OCI-LY1 (cell line): ENCODE measurements around the gene TMEM62.
A peak's percentile ranks its signal among the peaks of the same experiment; 100 is the strongest.

Source experiments
- H2AFZ ChIP-seq: fragments of 200-600 bp; sonication (generic), shearing (Covaris generic); 2 replicates; pipeline ENCODE4 v1.6.0; 2014; ENCODE audit warnings: antibody characterized with exemption, mild to moderate bottlenecking, low read length
- H3F3A ChIP-seq: fragments of 200-600 bp; sonication (generic), shearing (Covaris generic); 2 replicates; pipeline ENCODE4 v1.6.0; 2014; ENCODE audit warnings: mild to moderate bottlenecking, antibody characterized with exemption, low read length, moderate library complexity; ENCODE audit not compliant: insufficient read depth
- H3K27ac ChIP-seq: fragments of 200-600 bp; sonication (generic); 2 replicates; pipeline ENCODE4 v1.5.1; 2014; ENCODE audit warnings: low read length, mixed run types, mild to moderate bottlenecking, low read depth; ENCODE audit not compliant: poor library complexity, severe bottlenecking
- H3K27me3 ChIP-seq: fragments of 200-600 bp; sonication (generic); 2 replicates; pipeline ENCODE4 v1.6.0; 2014; ENCODE audit warnings: antibody characterized with exemption, mild to moderate bottlenecking, low read length, moderate library complexity; ENCODE audit not compliant: insufficient read depth
- H3K36me3 ChIP-seq: fragments of 200-600 bp; sonication (generic); 2 replicates; pipeline ENCODE4 v1.6.1; 2014; ENCODE audit warnings: mild to moderate bottlenecking, antibody characterized with exemption, low read length, moderate library complexity, mixed read lengths; ENCODE audit not compliant: insufficient read depth
- H3K4me1 ChIP-seq: fragments of 200-600 bp; sonication (generic); 2 replicates; pipeline ENCODE4 v1.5.1; 2014; ENCODE audit warnings: mild to moderate bottlenecking, low read length, moderate library complexity; ENCODE audit not compliant: insufficient read depth, severe bottlenecking
- H3K4me2 ChIP-seq: fragments of 200-600 bp; sonication (generic), shearing (Covaris generic); 2 replicates; pipeline ENCODE4 v1.6.1; 2014; ENCODE audit warnings: low read length
- H3K4me3 ChIP-seq: fragments of 200-600 bp; sonication (generic); 2 replicates; pipeline ENCODE4 v1.5.1; 2014; ENCODE audit warnings: low read length, low read depth, mild to moderate bottlenecking, mixed read lengths; ENCODE audit not compliant: poor library complexity, severe bottlenecking
- H3K79me2 ChIP-seq: fragments of 200-600 bp; shearing (Covaris generic); 2 replicates; pipeline ENCODE4 v1.6.1; 2016; ENCODE audit warnings: mixed run types, low read length, mixed read lengths; ENCODE audit not compliant: insufficient read depth
- H3K9ac ChIP-seq: fragments of 200-600 bp; sonication (generic), shearing (Covaris generic); 2 replicates; pipeline ENCODE4 v1.6.1; 2014; ENCODE audit warnings: mild to moderate bottlenecking, low read length, mixed read lengths
- H3K9me2 ChIP-seq: fragments of 200-600 bp; sonication (generic), shearing (Covaris generic); 2 replicates; pipeline ENCODE4 v1.6.1; 2014; ENCODE audit warnings: low read depth, mild to moderate bottlenecking, low read length, mixed read lengths
- H3K9me3 ChIP-seq: fragments of 200-600 bp; shearing (Covaris generic); 2 replicates; pipeline ENCODE4 v1.6.1; 2014; ENCODE audit warnings: low read length, mixed read lengths
- H4K20me1 ChIP-seq: fragments of 200-600 bp; sonication (generic), shearing (Covaris generic); 2 replicates; pipeline ENCODE4 v1.6.0; 2016; ENCODE audit warnings: mild to moderate bottlenecking, low read length; ENCODE audit not compliant: insufficient read depth
- EZH2 ChIP-seq: fragments of 200-600 bp; sonication (generic), shearing (Covaris generic); IDR thresholded peaks from 2 replicates; pipeline ENCODE4 v1.8.0; 2017; ENCODE audit warnings: borderline replicate concordance, mixed run types, mild to moderate bottlenecking, antibody characterized with exemption, low read length, moderate library complexity, mixed read lengths
- TF ChIP-seq, protein P1 (sequence below): fragments of 200-600 bp; sonication (generic), shearing (Covaris generic); IDR thresholded peaks from 2 replicates; pipeline ENCODE4 v1.5.1; 2017; ENCODE audit warnings: mild to moderate bottlenecking, antibody characterized with exemption, low read length, moderate library complexity, mixed read lengths

The TMEM62 gene

DNA sequence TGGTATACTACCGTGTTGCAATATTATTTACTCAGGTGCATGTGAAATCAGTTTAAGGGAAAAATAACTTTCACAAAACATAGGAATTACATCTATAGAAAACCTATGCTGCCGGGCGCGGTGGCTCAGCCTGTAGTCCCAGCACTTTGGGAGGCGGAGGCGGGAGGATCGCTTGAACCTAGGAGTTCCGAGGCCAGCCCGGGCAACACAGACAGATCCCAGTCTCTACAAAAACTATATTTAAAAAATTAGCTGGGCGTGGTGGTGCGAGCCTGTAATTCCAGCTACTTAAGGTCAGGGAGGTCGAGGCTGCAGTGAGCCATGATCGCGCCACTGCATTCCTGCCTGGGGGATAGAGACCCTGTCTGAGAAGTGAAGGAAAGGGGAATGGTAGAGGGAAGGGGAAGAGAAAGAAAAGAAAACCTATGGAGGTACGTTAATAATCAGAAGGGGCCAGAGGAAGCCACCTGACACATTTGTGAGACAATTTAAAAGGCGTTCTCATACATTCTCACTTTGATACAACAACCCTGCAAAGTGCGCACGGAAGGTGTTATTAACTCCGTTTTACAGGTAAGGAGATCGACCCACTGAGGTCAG, 456 bp upstream of the TMEM62 start:
- H3K9ac ChIP-seq, result peak overlapping the region; percentile 88
- peak overlapping the region; percentile 93 for H2AFZ ChIP-seq
- H4K20me1 ChIP-seq, result no peaks in the 10 kb centered on the region
- H3K4me1 ChIP-seq, result peaks cover 22% of the 10 kb centered on the region
- peaks cover 12% of the 10 kb centered on the region for H3K79me2 ChIP-seq
- H3K27me3 ChIP-seq, result no peaks in the 10 kb centered on the region
- peak overlapping the region; percentile 55 for H3K27ac ChIP-seq
- peak overlapping the region; percentile 99 for H3K4me2 ChIP-seq
- peaks cover 15% of the 10 kb centered on the region for H3K36me3 ChIP-seq
- H3K9me2 ChIP-seq, result no peaks in the 10 kb centered on the region
- no peaks in the 10 kb centered on the region for H3F3A ChIP-seq
- H3K9me3 ChIP-seq, result no peaks in the 10 kb centered on the region
- TF ChIP-seq, protein P1, sequence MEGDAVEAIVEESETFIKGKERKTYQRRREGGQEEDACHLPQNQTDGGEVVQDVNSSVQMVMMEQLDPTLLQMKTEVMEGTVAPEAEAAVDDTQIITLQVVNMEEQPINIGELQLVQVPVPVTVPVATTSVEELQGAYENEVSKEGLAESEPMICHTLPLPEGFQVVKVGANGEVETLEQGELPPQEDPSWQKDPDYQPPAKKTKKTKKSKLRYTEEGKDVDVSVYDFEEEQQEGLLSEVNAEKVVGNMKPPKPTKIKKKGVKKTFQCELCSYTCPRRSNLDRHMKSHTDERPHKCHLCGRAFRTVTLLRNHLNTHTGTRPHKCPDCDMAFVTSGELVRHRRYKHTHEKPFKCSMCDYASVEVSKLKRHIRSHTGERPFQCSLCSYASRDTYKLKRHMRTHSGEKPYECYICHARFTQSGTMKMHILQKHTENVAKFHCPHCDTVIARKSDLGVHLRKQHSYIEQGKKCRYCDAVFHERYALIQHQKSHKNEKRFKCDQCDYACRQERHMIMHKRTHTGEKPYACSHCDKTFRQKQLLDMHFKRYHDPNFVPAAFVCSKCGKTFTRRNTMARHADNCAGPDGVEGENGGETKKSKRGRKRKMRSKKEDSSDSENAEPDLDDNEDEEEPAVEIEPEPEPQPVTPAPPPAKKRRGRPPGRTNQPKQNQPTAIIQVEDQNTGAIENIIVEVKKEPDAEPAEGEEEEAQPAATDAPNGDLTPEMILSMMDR, result no peak
- no peak for TF ChIP-seq EZH2
- peak overlapping the region; percentile 97 for H3K4me3 ChIP-seq

DNA sequence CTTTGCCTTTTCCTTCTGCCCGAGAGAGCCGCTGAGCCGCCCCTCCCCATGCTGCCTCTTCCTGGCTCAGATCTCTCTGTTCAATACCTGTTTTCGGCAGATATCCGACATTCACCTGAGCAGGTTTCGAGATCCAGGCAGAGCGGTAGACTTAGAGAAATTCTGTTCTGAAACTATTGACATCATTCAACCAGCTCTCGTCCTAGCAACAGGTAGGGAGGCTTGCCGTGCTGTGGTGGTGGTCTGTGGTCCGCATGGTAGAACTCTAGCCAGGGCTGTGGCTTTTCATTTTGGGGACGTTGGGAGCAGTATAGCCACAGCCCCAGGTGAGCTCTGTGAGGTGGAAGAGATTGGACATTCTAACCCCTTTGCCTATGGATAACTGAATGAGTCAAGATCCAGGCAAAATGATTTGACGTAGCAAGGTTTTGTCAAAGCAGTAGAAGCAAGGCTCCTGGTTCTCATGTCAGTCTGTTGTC, 810 bp downstream of the TMEM62 start:
- peaks cover 22% of the 10 kb centered on the region for H3K4me1 ChIP-seq
- H4K20me1 ChIP-seq, result no peaks in the 10 kb centered on the region
- H3K9me3 ChIP-seq, result no peaks in the 10 kb centered on the region
- H3K4me2 ChIP-seq, result peak overlapping the region; percentile 99
- H3K27ac ChIP-seq, result peak overlapping the region; percentile 55
- H3K36me3 ChIP-seq, result peaks cover 28% of the 10 kb centered on the region
- peak overlapping the region; percentile 88 for H3K9ac ChIP-seq
- no peaks in the 10 kb centered on the region for H3F3A ChIP-seq
- no peak overlapping the region for H2AFZ ChIP-seq
- H3K9me2 ChIP-seq, result no peaks in the 10 kb centered on the region
- TF ChIP-seq EZH2, result no peak
- TF ChIP-seq, protein P1, result no peak
- peaks cover 12% of the 10 kb centered on the region for H3K79me2 ChIP-seq
- H3K4me3 ChIP-seq, result peak overlapping the region; percentile 97
- H3K27me3 ChIP-seq, result no peaks in the 10 kb centered on the region

DNA sequence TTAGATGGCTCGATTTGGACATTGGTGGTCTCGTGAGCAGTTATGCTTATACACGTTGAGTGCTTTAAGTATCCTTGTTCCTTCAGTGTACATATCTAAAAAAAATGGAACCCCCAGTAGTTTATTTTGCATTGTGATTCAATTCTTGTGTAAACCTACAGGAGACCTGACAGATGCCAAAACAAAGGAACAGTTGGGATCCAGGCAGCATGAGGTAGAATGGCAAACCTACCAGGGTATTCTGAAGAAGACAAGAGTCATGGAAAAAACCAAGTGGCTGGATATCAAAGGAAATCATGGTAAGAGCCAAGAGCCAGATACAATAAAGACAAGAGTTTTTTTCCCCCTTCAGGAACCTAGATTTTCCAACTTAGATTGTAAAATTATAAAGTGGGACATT, 2.0 kb downstream of the TMEM62 start:
- Histone ChIP-seq H3K4me2 (peak overlapping the region; percentile 99; the same call in 1 of the 2 replicates), H3K4me3 (peak overlapping the region; percentile 97), H3K9me2 (no peaks in the 10 kb centered on the region), H3K4me1 (peaks cover 22% of the 10 kb centered on the region), H3K79me2 (peaks cover 12% of the 10 kb centered on the region), H2AFZ (no peak overlapping the region), H3K9ac (no peak overlapping the region), H3K27me3 (no peaks in the 10 kb centered on the region), H3K9me3 (no peaks in the 10 kb centered on the region), H3K36me3 (peaks cover 40% of the 10 kb centered on the region), H4K20me1 (no peaks in the 10 kb centered on the region), H3F3A (no peaks in the 10 kb centered on the region), H3K27ac (no peak overlapping the region)
- TF ChIP-seq EZH2, result no peak
- TF ChIP-seq, protein P1, result no peak
